ENCODE data around the gene PRELID3B. TPM values are rescaled to one million over a fixed set of nuclear protein-coding genes. Genes with fewer than 3 reads are reported as not detected.

PRELID3B gene
- total RNA-seq, 1 experiment from 2014 or later: 127 TPM

DNA sequence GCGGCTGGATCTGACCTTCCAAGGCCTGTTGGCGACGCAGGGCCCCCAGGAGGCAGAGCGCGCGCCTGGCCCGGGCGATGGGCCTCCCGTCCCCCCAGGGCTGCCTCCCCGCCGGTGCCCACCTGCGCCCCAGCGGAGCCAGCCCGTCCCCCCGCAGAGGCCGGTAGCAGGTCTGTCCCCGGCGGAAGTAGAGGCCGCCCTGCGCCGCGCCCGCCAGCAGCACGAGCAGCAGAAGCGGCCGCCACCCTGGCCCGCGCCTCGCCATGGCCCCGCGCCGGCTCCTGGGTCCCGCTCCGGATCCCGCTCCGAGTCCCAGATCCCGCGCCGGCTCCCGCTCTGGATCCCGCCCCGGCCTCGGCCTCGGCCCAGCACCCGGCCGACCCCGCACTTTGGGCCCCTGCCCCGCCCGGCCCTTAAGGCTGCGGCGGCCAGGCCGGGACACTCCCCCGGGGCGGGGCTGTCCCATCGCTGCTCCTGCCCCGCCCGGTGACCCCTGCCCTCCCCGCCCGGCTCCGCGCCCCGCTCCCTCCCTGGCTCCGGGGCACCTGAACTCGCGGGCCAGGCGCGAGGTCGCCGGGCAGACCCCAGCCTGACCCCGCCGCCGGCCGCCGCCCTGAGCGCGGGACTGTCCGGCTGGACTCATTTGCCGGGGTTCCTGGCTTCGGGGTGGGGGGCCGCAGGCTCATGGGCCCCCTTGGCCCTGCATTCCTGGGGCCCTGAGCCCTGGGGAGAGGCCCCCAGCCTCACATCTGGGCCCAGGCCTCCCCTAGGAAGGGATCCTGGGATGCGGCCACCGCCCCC lies 35.5 kb downstream of the PRELID3B start, which contains the start of gene CTSZ:
CTSZ (minus strand) TSS at position 391 of the 801 bp plus-strand sequence; CDS start at position 265, 126 bp downstream.
- H3K27me3 ChIP-seq (replicated peaks): no peaks in the 10 kb centered on the region
- peak within 1 kb of the TSS; percentile 71 for H3K27ac ChIP-seq
- DNase-seq (ENCODE audit: low read depth in 1 of 2, low spot score in 2 of 2): peak in 1 of 2 experiments; percentile 37
- H3K9me3 ChIP-seq (replicated peaks): no peaks in the 10 kb centered on the region
- H3K4me3 ChIP-seq: peak within 1 kb of the TSS; percentile 78
- peaks cover 51% of the 10 kb centered on the region for H3K36me3 ChIP-seq
- H3K4me1 ChIP-seq (replicated peaks): peaks cover 49% of the 10 kb centered on the region

DNA sequence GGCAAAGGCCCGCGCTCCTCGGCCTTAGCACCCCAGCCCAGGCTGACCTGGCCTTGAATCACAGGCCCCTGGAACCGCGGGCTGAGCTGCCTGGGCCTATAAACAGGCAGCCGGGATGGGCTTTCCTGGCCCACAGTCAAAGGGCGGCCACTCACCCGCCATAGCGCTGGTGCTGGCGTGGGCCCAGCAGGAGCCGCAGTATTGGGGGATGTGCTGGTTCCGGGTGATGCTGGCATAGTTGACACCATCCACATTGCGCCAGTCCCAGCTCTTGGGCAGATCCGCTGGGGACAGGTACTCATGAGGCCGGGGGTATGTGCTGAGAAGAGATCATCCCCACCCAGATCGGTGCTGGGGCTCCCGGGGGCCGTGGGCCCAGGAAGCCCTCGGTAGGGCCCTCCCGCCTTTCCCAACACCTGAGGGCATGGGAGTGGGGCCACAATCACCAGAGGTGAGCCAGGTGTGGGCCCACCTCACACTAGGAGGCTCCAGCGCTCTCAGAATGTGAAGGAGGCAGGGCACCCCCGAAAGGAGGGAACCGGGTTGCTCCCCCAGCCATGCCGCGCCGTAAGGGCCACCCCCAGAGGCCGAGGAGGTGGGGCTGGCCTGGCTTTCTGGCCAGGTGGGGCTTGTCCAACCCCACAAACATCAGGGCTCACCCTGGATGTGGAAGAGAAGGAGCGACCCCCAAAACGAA lies 36.3 kb downstream of the PRELID3B start:
- no peaks in the 10 kb centered on the region for H3K27me3 ChIP-seq (replicated peaks)
- no peak for DNase-seq (ENCODE audit: low read depth in 1 of 2, low spot score in 2 of 2)
- peaks cover 59% of the 10 kb centered on the region for H3K36me3 ChIP-seq
- peak overlapping the region; percentile 78 for H3K4me3 ChIP-seq
- peaks cover 41% of the 10 kb centered on the region for H3K4me1 ChIP-seq (replicated peaks)
- no peaks in the 10 kb centered on the region for H3K9me3 ChIP-seq (replicated peaks)
- peak overlapping the region; percentile 71 for H3K27ac ChIP-seq

DNA sequence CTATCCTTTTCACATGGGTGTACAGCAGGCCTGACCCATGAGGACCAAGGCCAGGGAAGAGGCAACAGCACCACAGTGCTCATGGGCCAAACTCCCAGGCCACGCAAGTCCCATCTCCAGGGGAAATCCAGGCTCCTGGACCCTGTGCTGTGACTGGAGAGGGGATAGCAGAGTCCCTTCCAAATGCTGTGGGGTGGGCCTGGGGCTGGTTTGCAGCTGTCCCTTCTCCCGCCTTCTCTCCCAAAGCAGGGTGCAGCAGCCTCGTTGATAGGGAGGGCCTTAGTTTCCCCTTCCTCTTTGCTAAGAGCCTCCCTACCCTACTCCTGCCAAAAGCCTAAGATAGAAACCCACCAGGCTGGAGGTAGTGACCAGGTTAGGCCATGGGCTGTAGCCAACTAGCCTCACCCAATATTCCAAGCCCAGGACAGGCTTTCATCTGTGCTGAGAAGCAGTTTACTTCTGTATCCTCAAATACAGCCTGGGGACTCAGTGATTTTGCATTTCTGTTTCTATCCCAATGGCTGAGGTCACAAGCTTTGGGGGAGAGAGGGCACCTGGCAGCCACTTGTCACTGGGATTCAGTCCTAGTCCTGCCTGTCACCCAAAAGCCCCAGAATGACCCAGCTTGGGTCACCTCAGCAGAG lies 36.9 kb downstream of the PRELID3B start:
- H3K27me3 ChIP-seq (replicated peaks): no peaks in the 10 kb centered on the region
- peaks cover 65% of the 10 kb centered on the region for H3K36me3 ChIP-seq
- H3K4me3 ChIP-seq: peak overlapping the region; percentile 78
- no peak for DNase-seq (ENCODE audit: low read depth in 1 of 2, low spot score in 2 of 2)
- peaks cover 34% of the 10 kb centered on the region for H3K4me1 ChIP-seq (replicated peaks)
- peak overlapping the region; percentile 3; the same call in 1 of the 2 replicates for H3K27ac ChIP-seq
- H3K9me3 ChIP-seq (replicated peaks): no peaks in the 10 kb centered on the region

DNA sequence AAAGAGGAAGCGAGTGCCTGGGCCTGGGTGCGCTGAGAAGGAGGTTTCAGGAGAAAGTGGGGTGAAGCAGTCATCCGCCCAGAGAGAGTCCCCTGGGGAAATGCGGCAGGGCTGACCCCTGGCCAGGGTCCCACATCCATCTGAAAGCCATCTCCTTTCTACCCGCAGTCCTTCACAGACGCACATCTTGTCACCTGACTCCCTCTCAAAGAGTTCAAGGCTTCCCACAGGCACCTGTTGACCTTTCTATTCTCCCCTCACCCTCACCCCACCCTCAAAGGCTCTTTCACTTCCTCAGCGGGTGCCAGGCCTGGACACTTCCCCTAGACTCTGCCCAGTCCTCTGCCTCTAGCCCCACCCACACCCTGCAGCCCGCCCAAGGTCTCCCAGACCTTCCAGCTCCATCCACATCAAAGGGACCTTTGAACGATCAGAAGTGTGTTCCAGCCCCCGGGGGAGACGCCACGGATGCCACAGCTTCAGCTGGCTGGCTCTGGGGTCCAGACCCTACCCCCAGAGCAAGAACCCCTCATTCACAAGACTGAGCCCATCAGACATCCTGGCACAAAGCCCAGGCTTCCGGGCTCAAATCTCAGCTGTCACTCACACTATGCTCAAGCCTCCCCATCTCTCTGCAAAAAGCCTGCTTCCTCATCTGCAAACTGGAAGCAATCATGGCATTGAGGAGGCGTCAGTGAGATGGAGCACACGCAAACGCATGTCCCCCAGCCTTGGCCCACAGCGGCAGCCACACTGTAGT lies 37.6 kb downstream of the PRELID3B start:
- Histone ChIP-seq H3K4me1 (replicated peaks) (peaks cover 27% of the 10 kb centered on the region), H3K4me3 (peak overlapping the region; percentile 78; the same call in 1 of the 2 replicates), H3K36me3 (peaks cover 72% of the 10 kb centered on the region), H3K27ac (no peak overlapping the region), H3K9me3 (replicated peaks) (no peaks in the 10 kb centered on the region), H3K27me3 (replicated peaks) (no peaks in the 10 kb centered on the region)
- DNase-seq (ENCODE audit: low read depth in 1 of 2, low spot score in 2 of 2): no peak

DNA sequence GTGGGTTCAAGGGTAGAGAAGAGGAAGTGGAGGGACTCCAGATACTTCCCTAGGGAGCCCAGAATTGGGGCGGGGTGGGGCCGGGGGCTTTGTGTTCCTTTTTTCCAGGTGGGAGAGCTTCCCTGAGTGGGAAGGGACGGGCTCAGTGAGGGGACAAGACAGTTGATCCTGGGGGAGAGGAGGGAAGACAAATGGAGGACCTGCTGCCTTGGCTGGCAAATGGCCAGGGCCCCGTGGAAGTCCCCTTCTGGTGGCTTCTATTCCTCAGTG lies 38.2 kb downstream of the PRELID3B start:
- H3K4me1 ChIP-seq (replicated peaks): peaks cover 27% of the 10 kb centered on the region
- H3K36me3 ChIP-seq: peaks cover 75% of the 10 kb centered on the region
- H3K4me3 ChIP-seq: no peak overlapping the region
- no peak for DNase-seq (ENCODE audit: low read depth in 1 of 2, low spot score in 2 of 2)
- no peak overlapping the region for H3K27ac ChIP-seq
- no peaks in the 10 kb centered on the region for H3K9me3 ChIP-seq (replicated peaks)
- H3K27me3 ChIP-seq (replicated peaks): no peaks in the 10 kb centered on the region

DNA sequence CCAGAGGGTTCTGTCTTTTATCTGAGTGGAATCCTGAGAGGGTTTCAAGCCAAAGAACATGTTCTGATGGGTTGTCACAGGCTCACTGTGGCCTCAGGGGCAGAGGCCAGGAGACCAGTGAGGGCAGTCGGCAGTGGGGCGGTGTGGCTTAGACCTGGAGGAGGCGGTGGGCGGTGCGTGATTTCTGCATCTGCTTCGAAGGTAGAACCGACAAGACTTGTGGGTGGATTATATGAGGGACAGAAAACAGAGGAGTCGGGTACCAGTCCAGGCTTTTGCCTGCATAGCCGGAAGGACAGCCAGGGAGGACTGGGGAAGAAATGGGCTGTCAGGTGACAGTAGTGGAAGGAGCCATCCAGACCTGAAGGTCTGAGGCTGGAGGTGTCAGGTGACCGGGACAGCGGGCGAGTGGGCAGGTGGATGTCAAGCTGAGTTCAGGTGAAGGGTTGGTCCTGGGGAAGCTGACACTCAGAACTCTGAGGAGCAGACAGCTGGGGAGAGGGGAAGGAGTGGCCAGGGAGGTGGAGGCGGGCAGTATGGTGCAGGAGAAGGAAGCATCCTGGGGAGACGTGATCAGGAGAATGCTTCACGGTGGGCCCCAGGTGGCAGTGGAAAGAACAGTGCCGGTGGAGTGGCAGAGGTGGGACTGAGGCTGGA lies 38.6 kb downstream of the PRELID3B start:
- no peak overlapping the region for H3K27ac ChIP-seq
- H3K36me3 ChIP-seq: peaks cover 79% of the 10 kb centered on the region
- H3K9me3 ChIP-seq (replicated peaks): no peaks in the 10 kb centered on the region
- no peaks in the 10 kb centered on the region for H3K27me3 ChIP-seq (replicated peaks)
- peaks cover 27% of the 10 kb centered on the region for H3K4me1 ChIP-seq (replicated peaks)
- DNase-seq (ENCODE audit: low read depth in 1 of 2, low spot score in 2 of 2): no peak
- H3K4me3 ChIP-seq: no peak overlapping the region

DNA sequence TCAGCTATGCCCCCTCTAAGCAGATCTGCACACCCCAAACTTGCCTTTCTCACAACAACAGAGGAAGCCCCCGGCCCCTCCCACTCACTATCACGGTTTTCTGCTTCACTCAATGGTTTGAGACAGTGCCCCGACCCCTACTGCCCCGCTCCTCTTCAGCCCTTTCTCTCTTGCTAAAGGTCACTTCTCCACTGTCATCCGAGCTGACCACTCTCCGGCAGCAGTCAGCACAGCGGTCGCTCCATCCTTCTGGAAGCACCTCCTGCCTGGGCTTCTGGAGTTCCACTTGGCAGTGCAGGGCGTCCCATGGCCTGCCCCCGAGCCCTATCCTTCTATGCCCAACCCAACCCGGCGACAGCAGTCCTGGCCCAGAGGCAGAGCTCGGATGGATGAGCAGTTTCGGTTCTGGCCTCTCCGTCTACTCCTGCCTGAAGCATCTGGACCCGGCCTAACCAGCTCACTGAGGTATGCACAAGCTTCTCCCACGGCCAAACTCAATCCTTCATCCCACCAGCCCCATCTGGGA lies 39.6 kb downstream of the PRELID3B start:
- H3K4me3 ChIP-seq: no peak overlapping the region
- H3K4me1 ChIP-seq (replicated peaks): peaks cover 27% of the 10 kb centered on the region
- H3K27ac ChIP-seq: no peak overlapping the region
- H3K27me3 ChIP-seq (replicated peaks): no peaks in the 10 kb centered on the region
- H3K36me3 ChIP-seq: peaks cover 85% of the 10 kb centered on the region
- H3K9me3 ChIP-seq (replicated peaks): no peaks in the 10 kb centered on the region
- no peak for DNase-seq (ENCODE audit: low read depth in 1 of 2, low spot score in 2 of 2)

DNA sequence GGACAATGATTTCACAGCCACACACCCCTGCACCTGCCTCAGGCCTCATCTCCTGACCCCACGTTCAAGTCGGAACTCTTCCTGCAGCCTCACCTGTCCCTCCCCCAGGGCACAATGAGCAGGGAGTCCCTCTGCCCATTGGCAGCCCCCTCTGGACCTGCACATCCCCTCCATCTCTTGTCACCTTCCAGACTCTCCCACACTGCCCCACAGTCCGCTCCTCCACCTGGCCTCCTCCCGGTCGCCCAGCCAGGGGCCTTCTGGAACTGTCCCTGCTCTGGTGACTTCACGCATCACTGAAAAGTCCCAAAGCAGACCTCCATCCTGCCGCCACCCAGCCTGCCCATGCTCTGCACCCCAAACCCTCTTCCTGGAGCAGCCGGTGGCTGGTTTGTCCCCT lies 40.2 kb downstream of the PRELID3B start:
- Histone ChIP-seq H3K4me1 (replicated peaks) (peaks cover 24% of the 10 kb centered on the region), H3K9me3 (replicated peaks) (no peaks in the 10 kb centered on the region), H3K4me3 (no peak overlapping the region), H3K27me3 (replicated peaks) (no peaks in the 10 kb centered on the region), H3K36me3 (peaks cover 91% of the 10 kb centered on the region), H3K27ac (no peak overlapping the region)
- DNase-seq (ENCODE audit: low read depth in 1 of 2, low spot score in 2 of 2): no peak

DNA sequence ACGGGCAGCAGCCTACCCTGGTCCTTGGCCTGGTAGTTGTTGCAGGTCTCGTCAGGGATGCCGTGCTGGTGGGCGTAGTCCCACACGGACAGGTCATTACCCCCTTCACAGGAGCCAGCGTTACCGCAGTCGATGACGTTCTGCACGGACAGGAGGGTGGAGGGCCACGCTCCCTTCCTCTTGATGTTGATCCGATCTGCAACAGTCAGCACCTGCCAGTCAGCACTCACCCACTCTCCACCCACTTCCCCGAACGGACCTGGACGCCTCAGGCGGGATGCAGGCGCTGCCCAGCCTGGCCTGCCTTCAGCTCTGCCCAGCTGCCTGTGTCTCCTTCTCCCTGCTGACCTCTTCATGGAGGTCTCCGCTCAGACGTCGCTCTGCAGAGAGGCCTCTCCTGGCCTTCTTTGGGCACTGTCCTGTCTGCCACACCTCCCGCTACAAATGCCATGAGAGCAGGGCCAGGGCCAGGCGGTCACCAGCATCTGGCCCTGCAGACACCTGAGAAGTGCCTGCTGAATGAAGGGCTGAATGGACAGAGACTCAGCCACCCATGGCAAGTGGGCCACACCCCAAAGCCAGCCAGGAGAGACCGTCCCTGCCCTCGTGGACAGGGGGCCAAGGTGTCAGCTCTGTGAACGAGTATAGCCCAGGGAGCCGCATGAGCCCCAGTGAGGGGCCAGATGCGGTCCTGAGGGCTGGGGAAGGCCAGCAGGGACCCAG lies 41.0 kb downstream of the PRELID3B start:
- H3K4me3 ChIP-seq: no peak overlapping the region
- H3K36me3 ChIP-seq: peaks cover 91% of the 10 kb centered on the region
- no peaks in the 10 kb centered on the region for H3K9me3 ChIP-seq (replicated peaks)
- H3K27me3 ChIP-seq (replicated peaks): no peaks in the 10 kb centered on the region
- no peak for DNase-seq (ENCODE audit: low read depth in 1 of 2, low spot score in 2 of 2)
- no peak overlapping the region for H3K27ac ChIP-seq
- H3K4me1 ChIP-seq (replicated peaks): peaks cover 16% of the 10 kb centered on the region

DNA sequence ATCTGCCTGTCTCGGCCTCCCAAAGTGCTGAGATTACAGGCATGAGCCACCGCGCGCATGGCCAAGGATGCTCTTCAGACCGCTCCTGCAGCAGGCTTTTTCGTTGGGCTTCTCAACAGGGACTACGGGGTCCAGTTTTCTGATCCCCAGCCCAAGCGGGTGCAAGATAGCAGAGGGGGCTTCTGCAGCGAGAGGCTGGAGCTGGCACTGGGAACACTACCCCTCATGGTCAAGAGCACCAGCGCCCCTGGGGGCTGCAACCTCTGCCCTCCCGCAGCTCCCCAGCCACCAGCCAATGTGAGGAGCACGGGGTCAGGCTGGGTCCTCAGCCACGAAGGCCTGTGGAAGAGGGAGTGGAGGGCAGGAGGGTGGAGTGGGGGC lies 41.5 kb downstream of the PRELID3B start:
- no peak for DNase-seq (ENCODE audit: low read depth in 1 of 2, low spot score in 2 of 2)
- peaks cover 10% of the 10 kb centered on the region for H3K4me1 ChIP-seq (replicated peaks)
- no peak overlapping the region for H3K4me3 ChIP-seq
- H3K36me3 ChIP-seq: peaks cover 92% of the 10 kb centered on the region
- no peaks in the 10 kb centered on the region for H3K9me3 ChIP-seq (replicated peaks)
- H3K27me3 ChIP-seq (replicated peaks): no peaks in the 10 kb centered on the region
- no peak overlapping the region for H3K27ac ChIP-seq

DNA sequence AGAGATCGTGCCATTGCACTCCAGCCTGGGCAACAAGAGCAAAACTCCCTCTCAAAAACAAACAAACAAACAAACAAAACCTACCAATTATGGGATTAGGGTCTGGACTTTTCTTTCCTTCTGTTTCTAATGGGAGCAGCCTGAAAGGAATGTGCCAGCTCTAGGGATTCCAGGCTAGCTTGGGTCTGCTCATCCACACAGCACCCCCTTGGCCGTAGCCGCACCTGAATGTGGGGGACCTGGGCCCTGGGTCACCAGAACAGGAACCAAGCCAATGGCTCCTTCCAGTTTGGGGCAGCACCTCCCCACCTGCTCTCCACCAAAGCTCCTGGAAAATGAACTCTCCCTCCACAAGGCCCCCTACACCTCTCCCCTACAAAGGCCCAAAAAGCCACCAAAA lies 42.3 kb downstream of the PRELID3B start:
- no peak overlapping the region for H3K27ac ChIP-seq
- H3K4me1 ChIP-seq (replicated peaks): peaks cover 3% of the 10 kb centered on the region
- DNase-seq (ENCODE audit: low read depth in 1 of 2, low spot score in 2 of 2): no peak
- no peak overlapping the region for H3K4me3 ChIP-seq
- no peaks in the 10 kb centered on the region for H3K27me3 ChIP-seq (replicated peaks)
- H3K36me3 ChIP-seq: peaks cover 92% of the 10 kb centered on the region
- no peaks in the 10 kb centered on the region for H3K9me3 ChIP-seq (replicated peaks)

DNA sequence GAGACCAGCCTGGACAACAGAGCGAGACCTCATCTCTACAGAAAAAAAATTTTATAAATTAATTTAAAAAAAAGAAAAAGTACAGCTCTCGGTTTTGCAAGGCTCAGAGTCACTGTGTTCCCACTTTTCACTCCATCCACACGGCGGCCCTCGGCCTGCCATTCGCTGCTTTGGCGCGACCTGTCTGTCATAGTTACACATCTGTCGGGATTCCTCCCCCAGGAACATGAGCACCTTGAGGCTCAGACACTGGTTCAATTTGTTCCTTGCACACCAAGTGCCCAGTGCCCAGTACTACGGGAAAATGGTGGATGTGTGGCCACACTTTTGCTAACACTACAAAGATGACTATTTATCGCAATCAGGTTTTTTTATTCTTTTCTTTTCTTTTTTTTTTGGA lies 43.9 kb downstream of the PRELID3B start:
- Histone ChIP-seq H3K27me3 (replicated peaks) (no peaks in the 10 kb centered on the region), H3K36me3 (peaks cover 90% of the 10 kb centered on the region), H3K4me3 (no peak overlapping the region), H3K9me3 (replicated peaks) (no peaks in the 10 kb centered on the region), H3K27ac (no peak overlapping the region), H3K4me1 (replicated peaks) (no peaks in the 10 kb centered on the region)
- no peak for DNase-seq (ENCODE audit: low read depth in 1 of 2, low spot score in 2 of 2)

Data from SJSA1 (cell line).